ENCODE results near the gene GRHL1.

GRHL1 gene

DNA sequence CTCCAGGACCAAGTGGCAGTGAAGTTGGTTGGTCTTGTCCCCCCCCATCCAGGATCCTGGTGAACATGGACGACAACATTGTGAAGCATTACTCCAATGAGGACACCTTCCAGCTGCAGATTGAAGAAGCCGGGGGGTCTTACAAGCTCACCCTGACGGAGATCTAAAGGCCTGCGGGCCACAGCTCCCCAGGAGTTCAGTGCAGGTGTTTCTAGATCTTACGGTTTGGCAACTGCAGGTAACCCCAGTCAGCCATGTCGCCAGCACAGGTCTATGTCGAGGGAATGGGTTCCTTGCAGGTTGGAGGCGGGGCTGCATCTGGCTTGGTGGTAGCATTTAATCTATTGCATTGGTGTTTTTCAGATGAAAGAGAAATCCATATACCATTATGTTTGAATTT is 49.0 kb downstream of the GRHL1 start:
- DNase-seq = no peak
- TF ChIP-seq GATA1 (IDR thresholded peaks at IDR 0.05; ENCODE audit: low read depth, low read length) = no peak
- no peak for TF ChIP-seq POLR2A (IDR thresholded peaks at IDR 0.05; ENCODE audit: low read length)

DNA sequence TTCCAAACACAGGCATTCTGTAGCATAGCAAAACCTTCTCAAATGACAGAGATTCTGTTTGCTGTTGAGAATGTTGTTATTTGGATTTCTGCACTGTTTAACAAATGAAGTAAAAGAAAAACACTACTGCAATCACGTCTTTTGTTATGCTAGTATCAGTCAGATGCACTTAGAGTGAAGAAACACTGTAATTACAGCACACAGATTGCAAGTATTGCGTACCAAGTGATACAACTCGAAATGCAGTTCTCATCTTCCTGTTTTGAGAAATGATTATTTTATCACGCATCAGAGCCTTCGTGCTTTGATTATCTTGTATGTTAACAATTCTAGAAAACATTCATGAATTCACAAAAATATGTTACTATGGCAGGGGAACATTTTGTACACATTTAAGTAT is 50.1 kb downstream of the GRHL1 start:
- DNase-seq = no peak
- TF ChIP-seq GATA1 (IDR thresholded peaks at IDR 0.05; ENCODE audit: low read depth, low read length) = no peak
- no peak for TF ChIP-seq POLR2A (IDR thresholded peaks at IDR 0.05; ENCODE audit: low read length)

DNA sequence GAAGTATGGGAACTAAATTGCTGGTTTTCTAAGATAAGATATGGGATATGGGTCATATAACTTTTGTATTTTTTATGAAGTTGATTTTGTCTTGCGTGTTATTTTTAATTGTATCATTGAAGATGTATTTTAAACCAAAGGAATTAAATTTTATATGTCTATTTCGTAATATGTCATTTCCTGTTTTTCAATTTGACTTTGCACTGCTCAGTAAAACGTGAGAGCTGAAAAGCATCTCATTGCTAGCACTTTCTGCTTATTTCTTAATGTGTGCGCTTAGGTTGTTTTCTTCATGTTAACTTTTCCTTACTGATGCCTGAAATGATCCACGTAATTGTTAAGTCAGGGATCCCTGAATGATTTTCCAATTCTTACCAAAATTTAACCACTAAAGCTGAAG is 50.6 kb downstream of the GRHL1 start:
- TF ChIP-seq GATA1 (IDR thresholded peaks at IDR 0.05; ENCODE audit: low read depth, low read length) (no peak), POLR2A (IDR thresholded peaks at IDR 0.05; ENCODE audit: low read length) (no peak)
- DNase-seq = no peak

- TF ChIP-seq GATA1 (IDR thresholded peaks at IDR 0.05; ENCODE audit: low read depth, low read length) = no peak
- TF ChIP-seq POLR2A (IDR thresholded peaks at IDR 0.05; ENCODE audit: low read length) = no peak
- no peak for DNase-seq
Measured at GRCh38 chr2:10002681-10003080, 51.2 kb downstream of the GRHL1 start.

- no peak for TF ChIP-seq POLR2A (IDR thresholded peaks at IDR 0.05; ENCODE audit: low read length)
- no peak for TF ChIP-seq GATA1 (IDR thresholded peaks at IDR 0.05; ENCODE audit: low read depth, low read length)
- DNase-seq = no peak
Measured at GRCh38 chr2:10003206-10004125, 52.0 kb downstream of the GRHL1 start.

GRCh38 chr2:10004401-10004800 is 52.9 kb downstream of the GRHL1 start:
- TF ChIP-seq POLR2A (IDR thresholded peaks at IDR 0.05; ENCODE audit: low read length) (no peak), GATA1 (IDR thresholded peaks at IDR 0.05; ENCODE audit: low read depth, low read length) (no peak)
- no peak for DNase-seq

GRCh38 chr2:10004836-10005235 is 53.3 kb downstream of the GRHL1 start:
- no peak for DNase-seq
- no peak for TF ChIP-seq GATA1 (IDR thresholded peaks at IDR 0.05; ENCODE audit: low read depth, low read length)
- no peak for TF ChIP-seq POLR2A (IDR thresholded peaks at IDR 0.05; ENCODE audit: low read length)

GRCh38 chr2:10005461-10006235 is 54.2 kb downstream of the GRHL1 start:
- TF ChIP-seq POLR2A (IDR thresholded peaks at IDR 0.05; ENCODE audit: low read length) = no peak
- no peak for TF ChIP-seq GATA1 (IDR thresholded peaks at IDR 0.05; ENCODE audit: low read depth, low read length)
- no peak for DNase-seq

- no peak for TF ChIP-seq GATA1 (IDR thresholded peaks at IDR 0.05; ENCODE audit: low read depth, low read length)
- no peak for TF ChIP-seq POLR2A (IDR thresholded peaks at IDR 0.05; ENCODE audit: low read length)
- peak; percentile 35 to 43 for DNase-seq
Measured at GRCh38 chr2:10006236-10007161, 55.0 kb downstream of the GRHL1 start.

- TF ChIP-seq GATA1 (IDR thresholded peaks at IDR 0.05; ENCODE audit: low read depth, low read length) = no peak
- no peak for TF ChIP-seq POLR2A (IDR thresholded peaks at IDR 0.05; ENCODE audit: low read length)
- no peak for DNase-seq
Measured at GRCh38 chr2:10007435-10007834, 55.9 kb downstream of the GRHL1 start.

- no peak for DNase-seq
- TF ChIP-seq GATA1 (IDR thresholded peaks at IDR 0.05; ENCODE audit: low read depth, low read length) = no peak
- TF ChIP-seq POLR2A (IDR thresholded peaks at IDR 0.05; ENCODE audit: low read length) = no peak
Measured at GRCh38 chr2:10007921-10008808, 56.7 kb downstream of the GRHL1 start.

- TF ChIP-seq GATA1 (IDR thresholded peaks at IDR 0.05; ENCODE audit: low read depth, low read length) = no peak
- TF ChIP-seq POLR2A (IDR thresholded peaks at IDR 0.05; ENCODE audit: low read length) = no peak
- no peak for DNase-seq
Measured at GRCh38 chr2:10008809-10009176, 57.3 kb downstream of the GRHL1 start.
